Ishikawa (cell line): ENCODE data around the gene FAM200A.

ENCODE experiments used
- CEBPB ChIP-seq: IDR thresholded peaks from 2 replicates; pipeline ENCODE4 v1.6.1; 2012
- CREB1 ChIP-seq: IDR thresholded peaks from 2 replicates; pipeline ENCODE4 v1.6.1; 2012; ENCODE audit warnings: low read depth
- EGR1 ChIP-seq: IDR thresholded peaks from 2 replicates; pipeline ENCODE4 v1.6.1; 2012
- EP300 ChIP-seq: IDR thresholded peaks from 2 replicates; pipeline ENCODE4 v1.6.1; 2012; ENCODE audit warnings: borderline replicate concordance
- FOXM1 ChIP-seq: IDR thresholded peaks from 2 replicates; pipeline ENCODE4 v1.6.1; 2012; ENCODE audit warnings: low read depth, borderline replicate concordance
- NFIC ChIP-seq: IDR thresholded peaks from 2 replicates; pipeline ENCODE4 v1.6.1; 2012
- RAD21 ChIP-seq: IDR thresholded peaks from 2 replicates; pipeline ENCODE4 v1.6.1; 2012; ENCODE audit warnings: low read depth
- TAF1 ChIP-seq: IDR thresholded peaks from 2 replicates; pipeline ENCODE4 v1.6.1; 2012; ENCODE audit warnings: low read depth, mild to moderate bottlenecking
- TCF12 ChIP-seq: IDR thresholded peaks from 2 replicates; pipeline ENCODE4 v1.6.1; 2012; ENCODE audit warnings: low read depth
- YY1 ChIP-seq: IDR thresholded peaks from 2 replicates; pipeline ENCODE4 v1.6.1; 2012; ENCODE audit warnings: low read depth
- TF ChIP-seq, protein P1 (sequence below): IDR thresholded peaks from 2 replicates; pipeline ENCODE4 v1.6.1; 2012; ENCODE audit warnings: low read depth, mild to moderate bottlenecking
- TF ChIP-seq, protein P2 (sequence below): IDR thresholded peaks from 2 replicates; pipeline ENCODE4 v1.6.1; 2012
- TF ChIP-seq, protein P3 (sequence below): IDR thresholded peaks from 2 replicates; pipeline ENCODE4 v1.6.1; 2012

DNA sequence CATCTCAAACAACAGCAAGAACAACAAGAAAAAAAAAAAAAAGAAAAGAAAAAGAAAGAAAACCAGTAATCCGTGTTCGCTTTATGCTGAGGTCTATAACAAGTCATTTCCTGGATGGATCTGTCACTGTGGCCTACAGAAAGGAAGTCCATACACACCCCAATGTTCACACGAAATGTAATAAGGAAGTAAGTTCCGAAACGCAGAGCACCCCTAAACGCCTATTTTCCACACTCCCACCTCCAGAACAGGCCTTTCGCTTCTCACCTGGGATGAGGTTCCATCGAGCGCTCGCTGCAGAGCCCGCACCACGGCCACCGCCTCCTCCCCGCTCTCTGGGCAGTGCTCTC, 52.6 kb downstream of the FAM200A start:
- TF ChIP-seq FOXM1 (no peak), EP300 (no peak), TAF1 (no peak), TCF12 (no peak), CREB1 (no peak), CEBPB (no peak), NFIC (no peak), RAD21 (no peak), YY1 (no peak), EGR1 (no peak)
- TF ChIP-seq, protein P1, sequence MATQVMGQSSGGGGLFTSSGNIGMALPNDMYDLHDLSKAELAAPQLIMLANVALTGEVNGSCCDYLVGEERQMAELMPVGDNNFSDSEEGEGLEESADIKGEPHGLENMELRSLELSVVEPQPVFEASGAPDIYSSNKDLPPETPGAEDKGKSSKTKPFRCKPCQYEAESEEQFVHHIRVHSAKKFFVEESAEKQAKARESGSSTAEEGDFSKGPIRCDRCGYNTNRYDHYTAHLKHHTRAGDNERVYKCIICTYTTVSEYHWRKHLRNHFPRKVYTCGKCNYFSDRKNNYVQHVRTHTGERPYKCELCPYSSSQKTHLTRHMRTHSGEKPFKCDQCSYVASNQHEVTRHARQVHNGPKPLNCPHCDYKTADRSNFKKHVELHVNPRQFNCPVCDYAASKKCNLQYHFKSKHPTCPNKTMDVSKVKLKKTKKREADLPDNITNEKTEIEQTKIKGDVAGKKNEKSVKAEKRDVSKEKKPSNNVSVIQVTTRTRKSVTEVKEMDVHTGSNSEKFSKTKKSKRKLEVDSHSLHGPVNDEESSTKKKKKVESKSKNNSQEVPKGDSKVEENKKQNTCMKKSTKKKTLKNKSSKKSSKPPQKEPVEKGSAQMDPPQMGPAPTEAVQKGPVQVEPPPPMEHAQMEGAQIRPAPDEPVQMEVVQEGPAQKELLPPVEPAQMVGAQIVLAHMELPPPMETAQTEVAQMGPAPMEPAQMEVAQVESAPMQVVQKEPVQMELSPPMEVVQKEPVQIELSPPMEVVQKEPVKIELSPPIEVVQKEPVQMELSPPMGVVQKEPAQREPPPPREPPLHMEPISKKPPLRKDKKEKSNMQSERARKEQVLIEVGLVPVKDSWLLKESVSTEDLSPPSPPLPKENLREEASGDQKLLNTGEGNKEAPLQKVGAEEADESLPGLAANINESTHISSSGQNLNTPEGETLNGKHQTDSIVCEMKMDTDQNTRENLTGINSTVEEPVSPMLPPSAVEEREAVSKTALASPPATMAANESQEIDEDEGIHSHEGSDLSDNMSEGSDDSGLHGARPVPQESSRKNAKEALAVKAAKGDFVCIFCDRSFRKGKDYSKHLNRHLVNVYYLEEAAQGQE = no peak
- TF ChIP-seq, protein P2, sequence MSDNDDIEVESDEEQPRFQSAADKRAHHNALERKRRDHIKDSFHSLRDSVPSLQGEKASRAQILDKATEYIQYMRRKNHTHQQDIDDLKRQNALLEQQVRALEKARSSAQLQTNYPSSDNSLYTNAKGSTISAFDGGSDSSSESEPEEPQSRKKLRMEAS = no peak
- TF ChIP-seq, protein P3, sequence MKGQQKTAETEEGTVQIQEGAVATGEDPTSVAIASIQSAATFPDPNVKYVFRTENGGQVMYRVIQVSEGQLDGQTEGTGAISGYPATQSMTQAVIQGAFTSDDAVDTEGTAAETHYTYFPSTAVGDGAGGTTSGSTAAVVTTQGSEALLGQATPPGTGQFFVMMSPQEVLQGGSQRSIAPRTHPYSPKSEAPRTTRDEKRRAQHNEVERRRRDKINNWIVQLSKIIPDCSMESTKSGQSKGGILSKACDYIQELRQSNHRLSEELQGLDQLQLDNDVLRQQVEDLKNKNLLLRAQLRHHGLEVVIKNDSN = no peak
